Measurements from ENCODE around the gene HIVEP3.

GRCh38 chr1:41610361-41610760 is 308.4 kb downstream of the HIVEP3 start:
- no peak for TF ChIP-seq PBX3 (IDR thresholded peaks at IDR 0.05)
- TF ChIP-seq NRF1 (IDR thresholded peaks at IDR 0.05; ENCODE audit: low read depth, low read length), result no peak
- no peak for TF ChIP-seq MAX (IDR thresholded peaks at IDR 0.05; ENCODE audit: low read depth)
- TF ChIP-seq CHD2 (IDR thresholded peaks at IDR 0.05; ENCODE audit: low read length, partially characterized antibody), result no peak
- TF ChIP-seq FOSL2 (IDR thresholded peaks at IDR 0.05; ENCODE audit: borderline replicate concordance, low read depth), result no peak
- TF ChIP-seq RFX5 (IDR thresholded peaks at IDR 0.05; ENCODE audit: low read length), result no peak
- no peak for TF ChIP-seq CTCF (IDR thresholded peaks at IDR 0.05)
